Stimulated activated CD4-positive, alpha-beta T cell treated with anti-CD3 and anti-CD28 coated beads, TNF-alpha, amount 100 ng/mL, for 4 hours (primary cell): ENCODE results near the gene PPP5C.
"Not testable (repeated sequence)": the region's sequence is repeated elsewhere in the genome, so short reads cannot be mapped to it uniquely, and the experiment has no call there.

Experiments
- DNase-seq, 3 experiments: peaks; one replicate each; pipeline ENCODE4 v3.0.0-alpha.2; 2020; ENCODE audit warnings: low read depth in 3 of 3

The PPP5C gene

GRCh38 chr19:46346821-46347571, at the start of gene PPP5C:
TSS of gene PPP5C (plus strand) at chr19:46347087. CDS start at chr19:46347097, 10 bp downstream.
- peak; percentile 69 to 80 (median 78) for DNase-seq

GRCh38 chr19:46297700-46298478, 49.0 kb upstream of the PPP5C start:
- DNase-seq: no peak

- DNase-seq: no peak
Measured at GRCh38 chr19:46298479-46299003, 48.3 kb upstream of the PPP5C start.

- no peak for DNase-seq
Measured at GRCh38 chr19:46299004-46299509, 47.8 kb upstream of the PPP5C start.

GRCh38 chr19:46299695-46300094, 47.2 kb upstream of the PPP5C start:
- no peak for DNase-seq

- DNase-seq: no peak
Measured at GRCh38 chr19:46303322-46303690, 43.6 kb upstream of the PPP5C start.

- DNase-seq: no peak
Measured at GRCh38 chr19:46303691-46304397, 43.0 kb upstream of the PPP5C start.

- no peak for DNase-seq
Measured at GRCh38 chr19:46306501-46306900, 40.4 kb upstream of the PPP5C start.

GRCh38 chr19:46308510-46308909, 38.4 kb upstream of the PPP5C start:
- DNase-seq: no peak

- no peak for DNase-seq
Measured at GRCh38 chr19:46309056-46309455, 37.8 kb upstream of the PPP5C start.

GRCh38 chr19:46311444-46311843, 35.4 kb upstream of the PPP5C start:
- DNase-seq: no peak

- DNase-seq: not testable (repeated sequence)
Measured at GRCh38 chr19:46313540-46314469, 33.1 kb upstream of the PPP5C start.

- DNase-seq: no peak
Measured at GRCh38 chr19:46317339-46317738, 29.5 kb upstream of the PPP5C start.

- DNase-seq: no peak
Measured at GRCh38 chr19:46319613-46320012, 27.3 kb upstream of the PPP5C start.

GRCh38 chr19:46320559-46320958, 26.3 kb upstream of the PPP5C start:
- DNase-seq: no peak

- no peak for DNase-seq
Measured at GRCh38 chr19:46321653-46322052, 25.2 kb upstream of the PPP5C start.

- DNase-seq: not testable (repeated sequence)
Measured at GRCh38 chr19:46323227-46323626, 23.7 kb upstream of the PPP5C start.

GRCh38 chr19:46324277-46324676, 22.6 kb upstream of the PPP5C start:
- DNase-seq: no peak

- no peak for DNase-seq
Measured at GRCh38 chr19:46326608-46327007, 20.3 kb upstream of the PPP5C start.

GRCh38 chr19:46328079-46328478, 18.8 kb upstream of the PPP5C start:
- DNase-seq: no peak
